Measurements from ENCODE around the gene KIF24. TPM values are rescaled to one million over a fixed set of nuclear protein-coding genes. Genes with fewer than 3 reads are reported as not detected.

The KIF24 gene
- total RNA-seq, 2 donors from 2014 or later, result 7.7 to 10.6 TPM

- 88% methylated on average over 1 of the region's 1 CpG; no CpG with 5 or more reads in 1 of the 2 experiments for WGBS, 2 experiments (ENCODE audit: insufficient coverage in 1 of 2, insufficient read length in 1 of 2)
- H3K27me3 ChIP-seq (ENCODE audit: control insufficient read depth, insufficient read depth, low read length, poor library complexity, severe bottlenecking), result no peaks in the 10 kb centered on the region
- no peaks in the 10 kb centered on the region for H3K9me3 ChIP-seq (ENCODE audit: control insufficient read depth, low read length)
- no peak overlapping the region for H3K4me3 ChIP-seq (ENCODE audit: low read length)
- H3K9me3 Mint-ChIP-seq, result no peaks in the 10 kb centered on the region
- H3K36me3 Mint-ChIP-seq (ENCODE audit: low read depth), result peaks cover 41% of the 10 kb centered on the region
- no peaks in the 10 kb centered on the region for H3K4me1 ChIP-seq (ENCODE audit: control insufficient read depth, insufficient read depth, low read length)
- no peak for TF ChIP-seq CTCF (conservative IDR thresholded peaks at IDR 0.05)
- H3K4me3 Mint-ChIP-seq, result no peak overlapping the region
- peaks cover 37% of the 10 kb centered on the region for H3K36me3 ChIP-seq (ENCODE audit: control insufficient read depth, insufficient read depth, low read length)
- no peaks in the 10 kb centered on the region for H3K4me1 Mint-ChIP-seq
- no peak overlapping the region for H3K27ac Mint-ChIP-seq
- no peak overlapping the region for H3K27ac ChIP-seq (ENCODE audit: low read depth, low read length)
- DNase-seq, result no peak
- no peak overlapping the region for H3K9ac ChIP-seq (ENCODE audit: extremely low read depth, low read length, poor library complexity, severe bottlenecking)
- no peaks in the 10 kb centered on the region for H3K27me3 Mint-ChIP-seq (ENCODE audit: insufficient read depth)
Observed at GRCh38 chr9:34343605-34344004, 14.5 kb upstream of the KIF24 start.

GRCh38 chr9:34343090-34343489 is 14.0 kb upstream of the KIF24 start:
- 90 to 98% methylated on average over 5 of the region's 5 CpGs for WGBS, 2 experiments (ENCODE audit: insufficient coverage in 1 of 2, insufficient read length in 1 of 2)
- no peak overlapping the region for H3K4me3 Mint-ChIP-seq
- H3K36me3 Mint-ChIP-seq (ENCODE audit: low read depth), result peaks cover 43% of the 10 kb centered on the region
- Histone ChIP-seq H3K36me3 (ENCODE audit: control insufficient read depth, insufficient read depth, low read length) (peaks cover 40% of the 10 kb centered on the region), H3K4me1 (ENCODE audit: control insufficient read depth, insufficient read depth, low read length) (no peaks in the 10 kb centered on the region), H3K9me3 (ENCODE audit: control insufficient read depth, low read length) (no peaks in the 10 kb centered on the region), H3K27me3 (ENCODE audit: control insufficient read depth, insufficient read depth, low read length, poor library complexity, severe bottlenecking) (no peaks in the 10 kb centered on the region), H3K27ac (ENCODE audit: low read depth, low read length) (no peak overlapping the region), H3K9ac (ENCODE audit: extremely low read depth, low read length, poor library complexity, severe bottlenecking) (no peak overlapping the region), H3K4me3 (ENCODE audit: low read length) (no peak overlapping the region)
- TF ChIP-seq CTCF (conservative IDR thresholded peaks at IDR 0.05), result no peak
- no peak overlapping the region for H3K27ac Mint-ChIP-seq
- no peaks in the 10 kb centered on the region for H3K27me3 Mint-ChIP-seq (ENCODE audit: insufficient read depth)
- DNase-seq, result no peak
- no peaks in the 10 kb centered on the region for H3K9me3 Mint-ChIP-seq
- no peaks in the 10 kb centered on the region for H3K4me1 Mint-ChIP-seq

- DNase-seq, result no peak
- Mint-ChIP-seq H3K36me3 (ENCODE audit: low read depth) (peaks cover 47% of the 10 kb centered on the region), H3K27ac (no peak overlapping the region), H3K4me1 (no peaks in the 10 kb centered on the region), H3K9me3 (no peaks in the 10 kb centered on the region), H3K27me3 (ENCODE audit: insufficient read depth) (no peaks in the 10 kb centered on the region), H3K4me3 (no peak overlapping the region)
- Histone ChIP-seq H3K27me3 (ENCODE audit: control insufficient read depth, insufficient read depth, low read length, poor library complexity, severe bottlenecking) (no peaks in the 10 kb centered on the region), H3K27ac (ENCODE audit: low read depth, low read length) (no peak overlapping the region), H3K36me3 (ENCODE audit: control insufficient read depth, insufficient read depth, low read length) (peaks cover 40% of the 10 kb centered on the region), H3K4me3 (ENCODE audit: low read length) (no peak overlapping the region), H3K9ac (ENCODE audit: extremely low read depth, low read length, poor library complexity, severe bottlenecking) (no peak overlapping the region), H3K4me1 (ENCODE audit: control insufficient read depth, insufficient read depth, low read length) (no peaks in the 10 kb centered on the region), H3K9me3 (ENCODE audit: control insufficient read depth, low read length) (no peaks in the 10 kb centered on the region)
- no peak for TF ChIP-seq CTCF (conservative IDR thresholded peaks at IDR 0.05)
- 90 to 92% methylated on average over 5 to 7 of the region's 7 CpGs for WGBS, 2 experiments (ENCODE audit: insufficient coverage in 1 of 2, insufficient read length in 1 of 2)
Observed at GRCh38 chr9:34341659-34342295, 12.7 kb upstream of the KIF24 start.
